PC-3 (cell line): Measurements from ENCODE around the gene RTP3. TPM values are rescaled to one million over a fixed set of nuclear protein-coding genes. Genes with fewer than 3 reads are reported as not detected.

Source experiments
- ATAC-seq: fragments of 200-7000 bp; cut with Tn5 transposase; 2 replicates; pipeline ENCODE4 v1.9.1; 2020; ENCODE audit warnings: mild to moderate bottlenecking, moderate library complexity
- BruUV-seq: library from RNA; stranded (reverse); fragments of 400-500 nt; replicated peaks from 2 replicates; lab custom pipeline; 2021; lab: Mats Ljungman, UMichigan
- CTCF ChIA-PET: fragments of 300-600 bp; sonication (Branson Sonifier 250); formaldehyde crosslinking; loops from one replicate; lab custom pipeline; 2022; ENCODE audit warnings: antibody characterized with exemption; lab: Charles Lee
- POLR2A ChIA-PET: fragments of 300-600 bp; sonication (Branson Sonifier 250); formaldehyde crosslinking; loops from one replicate; lab custom pipeline; 2022; ENCODE audit warnings: antibody characterized with exemption; ENCODE audit not compliant: unreplicated experiment; lab: Charles Lee
- DNase-seq: peaks from one replicate; pipeline ENCODE4 v3.0.0-alpha.2; 2015
- H2AFZ ChIP-seq: fragments of 300-600 bp; sonication (generic); 2 replicates; pipeline ENCODE4 v1.6.0; 2016; ENCODE audit warnings: antibody characterized with exemption, low read length
- H3F3A ChIP-seq: fragments of 300-600 bp; sonication (generic); one replicate; pipeline ENCODE4 v1.6.0; 2017; ENCODE audit warnings: antibody characterized with exemption, low read length, control low read depth, mild to moderate bottlenecking; ENCODE audit not compliant: unreplicated experiment
- H3K27ac ChIP-seq: fragments of 300-600 bp; sonication (generic); 2 replicates; pipeline ENCODE4 v1.5.1; 2016; ENCODE audit warnings: mild to moderate bottlenecking, low read length
- H3K27me3 ChIP-seq: fragments of 300-600 bp; sonication (generic); 2 replicates; pipeline ENCODE4 v1.6.1; 2016; ENCODE audit warnings: low read length, mixed read lengths
- H3K36me3 ChIP-seq: fragments of 300-600 bp; sonication (generic); 2 replicates; pipeline ENCODE4 v1.6.1; 2016; ENCODE audit warnings: low read depth, mixed run types, low read length, mixed read lengths
- H3K4me1 ChIP-seq: fragments of 300-600 bp; sonication (generic); 2 replicates; pipeline ENCODE4 v1.5.1; 2016; ENCODE audit warnings: low read length; ENCODE audit not compliant: insufficient read depth
- H3K4me2 ChIP-seq: fragments of 300-600 bp; sonication (generic); 2 replicates; pipeline ENCODE4 v1.6.0; 2016; ENCODE audit warnings: low read length
- H3K4me3 ChIP-seq: fragments of 300-600 bp; sonication (generic); 2 replicates; pipeline ENCODE4 v1.5.1; 2016; ENCODE audit warnings: mild to moderate bottlenecking, low read length, mixed read lengths
- H3K79me2 ChIP-seq: fragments of 300-600 bp; sonication (generic); 2 replicates; pipeline ENCODE4 v1.6.1; 2017; ENCODE audit warnings: low read length, mixed read lengths
- H3K9ac ChIP-seq: fragments of 300-600 bp; sonication (generic); 2 replicates; pipeline ENCODE4 v1.6.0; 2016; ENCODE audit warnings: mild to moderate bottlenecking, low read length
- H3K9me2 ChIP-seq: fragments of 300-600 bp; sonication (generic); replicated peaks from 2 replicates; pipeline ENCODE4 v1.6.1; 2016; ENCODE audit warnings: mixed run types, low read length, mixed read lengths
- H3K9me3 ChIP-seq: fragments of 300-600 bp; sonication (generic); 2 replicates; pipeline ENCODE4 v1.6.1; 2016; ENCODE audit warnings: low read length, mixed read lengths
- H4K20me1 ChIP-seq: fragments of 300-600 bp; sonication (generic); 2 replicates; pipeline ENCODE4 v1.6.1; 2016; ENCODE audit warnings: low read length, mixed read lengths
- EZH2 ChIP-seq: fragments of 300-600 bp; sonication (generic); IDR thresholded peaks from one replicate; pipeline ENCODE4 v1.6.1; 2017; ENCODE audit warnings: antibody characterized with exemption, mild to moderate bottlenecking, low read length; ENCODE audit not compliant: unreplicated experiment
- EZH2phosphoT487 ChIP-seq: fragments of 300-600 bp; sonication (generic); IDR thresholded peaks from 2 replicates; pipeline ENCODE4 v1.6.1; 2018; ENCODE audit warnings: mild to moderate bottlenecking, antibody characterized with exemption, low read length, borderline replicate concordance
- intact Hi-C: fragments of 100-400 bp; cut with micrococcal nuclease; formaldehyde crosslinking; loops from 2 replicates; pipeline ENCODE4 v1.9.0; 2023
- total RNA-seq: library from RNA; depleted of rRNA; stranded (reverse); fragments of >200 nt; gene quantifications from 2 replicates; pipeline ENCODE4 v1.2.3, GENCODE V29; 2014
- TF ChIP-seq, protein P1 (sequence below): fragments of 300-600 bp; sonication (generic); conservative IDR thresholded peaks from 2 replicates; pipeline ENCODE4 v1.5.1; 2017; ENCODE audit warnings: antibody characterized with exemption, low read depth, mild to moderate bottlenecking, low read length

RTP3 gene
- total RNA-seq, 1 experiment from 2014 or later = not detected

DNA sequence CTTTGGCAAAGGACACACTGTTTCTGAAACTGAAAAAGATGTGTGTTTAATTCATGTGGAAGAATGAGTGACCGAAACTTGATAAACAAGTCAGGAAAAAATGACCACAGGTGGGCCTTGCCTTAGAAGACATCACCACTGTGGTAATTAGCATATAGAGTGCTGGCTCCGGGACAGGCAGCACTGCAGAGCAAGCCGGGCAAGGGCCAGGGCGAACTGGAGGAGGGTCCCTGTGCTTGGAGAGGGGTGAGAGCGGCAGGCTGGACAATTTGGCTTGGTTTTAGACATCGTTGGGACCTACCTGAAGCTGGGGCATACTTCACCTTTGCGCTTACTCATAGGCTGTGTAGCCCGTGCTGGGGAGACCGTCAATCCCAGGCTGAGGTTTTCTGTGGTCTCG is 8.2 kb downstream of the RTP3 start:
- no peak for DNase-seq
- H3K27me3 ChIP-seq = no peaks in the 10 kb centered on the region
- 0 out of 2 replicates have a peak, but pooled peaks cover 1% of the 10 kb centered on the region for H3K4me1 ChIP-seq
- intact Hi-C loops = no loop called here
- H3K4me3 ChIP-seq = no peak overlapping the region
- CTCF ChIA-PET = no interaction called here
- no peaks in the 10 kb centered on the region for H4K20me1 ChIP-seq
- H3K9ac ChIP-seq = no peak overlapping the region
- H3F3A ChIP-seq = no peaks in the 10 kb centered on the region
- POLR2A ChIA-PET = no interaction called here
- no peaks in the 10 kb centered on the region for H3K9me2 ChIP-seq
- ATAC-seq = no peak
- BruUV-seq = no TSS peak
- no peaks in the 10 kb centered on the region for H3K36me3 ChIP-seq
- H3K27ac ChIP-seq = no peak overlapping the region
- H3K79me2 ChIP-seq = no peaks in the 10 kb centered on the region
- no peak for TF ChIP-seq EZH2
- H2AFZ ChIP-seq = no peak overlapping the region
- H3K4me2 ChIP-seq = no peak overlapping the region
- H3K9me3 ChIP-seq = no peaks in the 10 kb centered on the region

DNA sequence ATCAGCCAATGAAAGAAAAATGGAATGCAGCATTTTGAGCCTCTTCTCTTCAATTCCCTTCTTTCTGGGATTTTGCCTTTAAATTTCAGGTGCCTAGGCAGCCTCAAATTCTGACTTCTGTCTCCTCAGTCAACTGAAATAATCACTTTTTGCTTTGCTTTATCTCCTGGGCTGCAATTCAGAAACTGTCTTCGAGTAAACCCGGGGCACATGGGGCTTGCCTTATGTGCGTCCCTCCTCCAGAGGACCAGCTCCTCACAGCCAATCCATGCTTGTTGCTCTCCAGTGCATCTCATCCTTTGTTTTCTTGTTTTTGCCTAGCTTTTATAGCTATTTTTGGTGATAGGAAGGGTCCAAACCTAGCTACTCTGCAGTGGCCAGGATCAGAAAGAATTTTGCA is 8.8 kb downstream of the RTP3 start:
- no peak for ATAC-seq
- no peaks in the 10 kb centered on the region for H3K79me2 ChIP-seq
- no peaks in the 10 kb centered on the region for H3K4me1 ChIP-seq
- H3K9me3 ChIP-seq = no peaks in the 10 kb centered on the region
- H2AFZ ChIP-seq = no peak overlapping the region
- H3K4me3 ChIP-seq = no peak overlapping the region
- no peaks in the 10 kb centered on the region for H3K36me3 ChIP-seq
- H3F3A ChIP-seq = no peaks in the 10 kb centered on the region
- intact Hi-C loops = no loop called here
- DNase-seq = no peak
- no peaks in the 10 kb centered on the region for H3K27me3 ChIP-seq
- H3K9ac ChIP-seq = no peak overlapping the region
- ChIA-PET CTCF (no interaction called here), POLR2A (no interaction called here)
- H3K9me2 ChIP-seq = no peaks in the 10 kb centered on the region
- no peaks in the 10 kb centered on the region for H4K20me1 ChIP-seq
- H3K27ac ChIP-seq = no peak overlapping the region
- no TSS peak for BruUV-seq
- no peak overlapping the region for H3K4me2 ChIP-seq
- TF ChIP-seq, protein P1, sequence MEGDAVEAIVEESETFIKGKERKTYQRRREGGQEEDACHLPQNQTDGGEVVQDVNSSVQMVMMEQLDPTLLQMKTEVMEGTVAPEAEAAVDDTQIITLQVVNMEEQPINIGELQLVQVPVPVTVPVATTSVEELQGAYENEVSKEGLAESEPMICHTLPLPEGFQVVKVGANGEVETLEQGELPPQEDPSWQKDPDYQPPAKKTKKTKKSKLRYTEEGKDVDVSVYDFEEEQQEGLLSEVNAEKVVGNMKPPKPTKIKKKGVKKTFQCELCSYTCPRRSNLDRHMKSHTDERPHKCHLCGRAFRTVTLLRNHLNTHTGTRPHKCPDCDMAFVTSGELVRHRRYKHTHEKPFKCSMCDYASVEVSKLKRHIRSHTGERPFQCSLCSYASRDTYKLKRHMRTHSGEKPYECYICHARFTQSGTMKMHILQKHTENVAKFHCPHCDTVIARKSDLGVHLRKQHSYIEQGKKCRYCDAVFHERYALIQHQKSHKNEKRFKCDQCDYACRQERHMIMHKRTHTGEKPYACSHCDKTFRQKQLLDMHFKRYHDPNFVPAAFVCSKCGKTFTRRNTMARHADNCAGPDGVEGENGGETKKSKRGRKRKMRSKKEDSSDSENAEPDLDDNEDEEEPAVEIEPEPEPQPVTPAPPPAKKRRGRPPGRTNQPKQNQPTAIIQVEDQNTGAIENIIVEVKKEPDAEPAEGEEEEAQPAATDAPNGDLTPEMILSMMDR = no peak
- no peak for TF ChIP-seq EZH2
- TF ChIP-seq EZH2phosphoT487 = no peak

DNA sequence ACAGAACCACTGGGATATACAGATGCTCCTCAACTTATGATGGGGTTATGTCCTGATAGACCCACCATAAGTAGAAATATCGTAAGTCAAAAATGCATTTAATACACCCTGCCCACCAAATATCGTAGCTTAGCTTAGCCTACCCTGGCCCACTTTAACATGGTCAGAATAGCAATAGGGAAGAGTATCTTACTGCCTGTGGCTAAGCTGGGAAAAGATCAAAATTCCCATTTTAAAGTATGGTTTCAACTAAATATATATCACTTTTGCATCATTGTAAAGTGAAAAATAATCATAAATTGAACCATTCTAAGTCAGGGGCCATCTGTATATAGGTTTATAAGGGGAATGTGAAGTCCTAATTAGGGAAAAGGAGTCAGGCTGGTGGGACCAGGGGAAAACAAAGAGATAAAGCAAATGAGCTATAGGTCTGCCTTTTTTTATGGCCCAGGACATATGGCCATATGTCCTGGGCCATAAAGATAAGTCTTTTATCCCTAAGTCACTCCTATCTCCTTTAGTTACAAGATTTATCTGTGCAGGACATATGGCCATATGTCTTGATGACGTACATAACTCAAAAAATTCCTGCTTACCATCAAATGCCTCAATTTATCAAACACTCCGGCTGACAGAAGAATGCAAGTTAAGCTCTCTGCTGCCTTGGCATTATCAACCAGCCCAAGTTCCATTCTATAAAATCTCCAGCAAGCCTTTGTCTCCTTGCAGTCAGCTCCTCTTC is 11.2 kb downstream of the RTP3 start:
- intact Hi-C loops = no loop called here
- BruUV-seq = no TSS peak
- Histone ChIP-seq H3K9me3 (no peaks in the 10 kb centered on the region), H3K27me3 (no peaks in the 10 kb centered on the region), H3K9me2 (no peaks in the 10 kb centered on the region), H2AFZ (no peak overlapping the region), H3K27ac (no peak overlapping the region), H3K79me2 (no peaks in the 10 kb centered on the region), H3K36me3 (no peaks in the 10 kb centered on the region), H3F3A (no peaks in the 10 kb centered on the region), H3K9ac (no peak overlapping the region), H3K4me1 (no peaks in the 10 kb centered on the region), H3K4me3 (no peak overlapping the region), H4K20me1 (no peaks in the 10 kb centered on the region), H3K4me2 (no peak overlapping the region)
- TF ChIP-seq, protein P1 = no peak
- no peak for TF ChIP-seq EZH2
- no peak for TF ChIP-seq EZH2phosphoT487
- DNase-seq (no peak), ATAC-seq (no peak)
- CTCF ChIA-PET = no interaction called here
- POLR2A ChIA-PET = no interaction called here
